Tibial artery (tissue), 4 donors: Measurements from ENCODE around the gene WFS1.

Experiments
- DNase-seq, 2 donors: peaks; one replicate each; pipeline ENCODE4 v3.0.0-alpha.2; 2019
- H3K27ac ChIP-seq, 2 donors: fragments of 200-600 bp; sonication (generic) in 1 of 2; 1 replicate in 1 of 2; 2 replicates in 1 of 2; pipeline ENCODE4 v1.5.1; 2018 to 2019; ENCODE audit warnings: mild to moderate bottlenecking in 1 of 2
- H3K27me3 ChIP-seq, 2 donors: fragments of 200-600 bp; sonication (generic) in 1 of 2; one replicate each; pipeline versions ENCODE4 v1.5.1 to v1.6.0; 2016 to 2019
- H3K36me3 ChIP-seq, 3 donors: fragments of 200-600 bp; sonication (generic) in 2 of 3; one replicate each; pipeline ENCODE4 v1.5.1; 2016 to 2019; ENCODE audit warnings: mild to moderate bottlenecking in 2 of 3
- H3K4me1 ChIP-seq, 4 donors: fragments of 200-600 bp; sonication (generic) in 2 of 4; 1 replicate in 3 of 4; 2 replicates in 1 of 4; pipeline ENCODE4 v1.5.1; 2016 to 2019
- H3K4me3 ChIP-seq, 2 donors: fragments of 200-600 bp; sonication (generic) in 1 of 2; 1 replicate in 1 of 2; 2 replicates in 1 of 2; pipeline ENCODE4 v1.5.1; 2018 to 2019; ENCODE audit warnings: mild to moderate bottlenecking in 2 of 2
- H3K9me3 ChIP-seq, 3 donors: fragments of 200-600 bp; sonication (generic) in 1 of 3; one replicate each; pipeline ENCODE4 v1.5.1; 2016 to 2019
- intact Hi-C: fragments of 100-400 bp; cut with DNase I; formaldehyde crosslinking; loops from one replicate; pipeline ENCODE4 v1.15.0; 2023; ENCODE audit warnings: low total_unique reads
- TF ChIP-seq, protein P1 (sequence below), 2 experiments: fragments of 200-600 bp in 1 of 2; fragments of 450-650 bp in 1 of 2; IDR thresholded peaks; one replicate each; pipeline ENCODE4 v1.5.1; 2017 to 2019; ENCODE audit warnings: antibody characterized with exemption in 2 of 2, mild to moderate bottlenecking in 1 of 2, moderate library complexity in 1 of 2

WFS1 gene

DNA sequence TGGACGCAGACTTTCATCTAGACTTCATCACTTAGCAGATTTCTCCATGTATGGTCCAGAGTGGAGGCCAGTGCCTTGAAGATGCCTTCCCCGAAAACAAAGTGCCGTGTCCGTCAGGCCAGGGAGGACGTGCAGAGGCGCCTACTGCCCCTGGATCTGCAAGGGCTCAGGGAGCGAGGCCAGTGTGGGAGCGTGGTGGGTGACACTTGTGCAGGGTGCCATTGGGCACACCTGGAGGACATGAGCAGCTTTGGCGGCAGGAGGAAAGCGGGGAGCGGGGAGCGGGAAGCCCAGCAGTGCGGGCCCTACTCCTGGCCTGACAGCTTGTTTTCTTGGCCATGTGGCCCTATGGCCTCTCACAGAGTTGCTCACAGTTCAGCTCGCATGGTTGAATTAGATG is 25.8 kb downstream of the WFS1 start:
- Histone ChIP-seq H3K27ac (no peak overlapping the region), H3K4me3 (no peak overlapping the region), H3K36me3 (peaks cover 74 to 96% (median 92%) of the 10 kb centered on the region in 3 donors), H3K4me1 (no peaks in the 10 kb centered on the region), H3K27me3 (no peaks in the 10 kb centered on the region), H3K9me3 (no peaks in the 10 kb centered on the region)
- DNase-seq = no peak
- TF ChIP-seq, protein P1, sequence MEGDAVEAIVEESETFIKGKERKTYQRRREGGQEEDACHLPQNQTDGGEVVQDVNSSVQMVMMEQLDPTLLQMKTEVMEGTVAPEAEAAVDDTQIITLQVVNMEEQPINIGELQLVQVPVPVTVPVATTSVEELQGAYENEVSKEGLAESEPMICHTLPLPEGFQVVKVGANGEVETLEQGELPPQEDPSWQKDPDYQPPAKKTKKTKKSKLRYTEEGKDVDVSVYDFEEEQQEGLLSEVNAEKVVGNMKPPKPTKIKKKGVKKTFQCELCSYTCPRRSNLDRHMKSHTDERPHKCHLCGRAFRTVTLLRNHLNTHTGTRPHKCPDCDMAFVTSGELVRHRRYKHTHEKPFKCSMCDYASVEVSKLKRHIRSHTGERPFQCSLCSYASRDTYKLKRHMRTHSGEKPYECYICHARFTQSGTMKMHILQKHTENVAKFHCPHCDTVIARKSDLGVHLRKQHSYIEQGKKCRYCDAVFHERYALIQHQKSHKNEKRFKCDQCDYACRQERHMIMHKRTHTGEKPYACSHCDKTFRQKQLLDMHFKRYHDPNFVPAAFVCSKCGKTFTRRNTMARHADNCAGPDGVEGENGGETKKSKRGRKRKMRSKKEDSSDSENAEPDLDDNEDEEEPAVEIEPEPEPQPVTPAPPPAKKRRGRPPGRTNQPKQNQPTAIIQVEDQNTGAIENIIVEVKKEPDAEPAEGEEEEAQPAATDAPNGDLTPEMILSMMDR (IDR thresholded peaks at IDR 0.05) = no peak
- intact Hi-C loops = no loop called here

GRCh38 chr4:6296026-6296425 is 26.4 kb downstream of the WFS1 start:
- DNase-seq = no peak
- Histone ChIP-seq H3K4me3 (no peak overlapping the region), H3K36me3 (peaks cover 74 to 96% (median 92%) of the 10 kb centered on the region in 3 donors), H3K27ac (no peak overlapping the region), H3K4me1 (no peaks in the 10 kb centered on the region), H3K27me3 (no peaks in the 10 kb centered on the region), H3K9me3 (no peaks in the 10 kb centered on the region)
- TF ChIP-seq, protein P1 (IDR thresholded peaks at IDR 0.05) = no peak
- intact Hi-C loops = no loop called here

DNA sequence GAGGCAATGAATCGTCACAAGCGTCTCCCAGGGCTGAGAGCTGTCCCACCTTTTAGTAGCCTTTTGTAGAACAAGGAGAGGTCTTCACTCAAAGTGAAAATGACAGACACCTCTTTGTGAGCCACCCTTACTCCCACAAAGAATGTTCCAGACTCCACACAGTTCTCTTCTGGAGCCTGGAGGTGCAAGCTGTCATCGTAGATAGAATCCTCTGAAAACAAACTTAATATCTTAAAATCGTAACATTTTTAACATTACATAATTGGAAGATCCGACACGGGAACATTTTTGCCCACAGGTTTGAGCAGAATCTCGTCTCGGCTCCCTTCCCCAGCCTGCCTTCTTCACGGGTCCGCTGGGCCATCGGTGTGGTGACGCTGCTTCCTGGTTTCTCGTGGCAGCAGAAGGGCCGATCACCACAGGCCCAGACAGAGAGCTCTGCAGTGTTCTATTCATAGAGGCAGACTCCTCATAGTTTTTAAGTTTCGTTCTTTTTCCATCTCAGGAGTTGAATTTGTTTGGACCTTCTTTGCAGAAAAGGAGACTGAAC is 27.7 kb downstream of the WFS1 start:
- intact Hi-C loops = no loop called here
- Histone ChIP-seq H3K4me3 (no peak overlapping the region), H3K4me1 (no peaks in the 10 kb centered on the region), H3K36me3 (peaks cover 74 to 96% (median 92%) of the 10 kb centered on the region in 3 donors), H3K9me3 (no peaks in the 10 kb centered on the region), H3K27me3 (no peaks in the 10 kb centered on the region), H3K27ac (no peak overlapping the region)
- DNase-seq = no peak
- TF ChIP-seq, protein P1 (IDR thresholded peaks at IDR 0.05) = no peak

GRCh38 chr4:6298035-6298434 is 28.4 kb downstream of the WFS1 start:
- no peaks in the 10 kb centered on the region for H3K27me3 ChIP-seq
- no peaks in the 10 kb centered on the region for H3K9me3 ChIP-seq
- peaks cover 74 to 96% (median 92%) of the 10 kb centered on the region in 3 donors for H3K36me3 ChIP-seq
- intact Hi-C loops = no loop called here
- H3K27ac ChIP-seq = no peak overlapping the region
- no peaks in the 10 kb centered on the region for H3K4me1 ChIP-seq
- DNase-seq = no peak
- TF ChIP-seq, protein P1 (IDR thresholded peaks at IDR 0.05) = no peak
- H3K4me3 ChIP-seq = no peak overlapping the region

DNA sequence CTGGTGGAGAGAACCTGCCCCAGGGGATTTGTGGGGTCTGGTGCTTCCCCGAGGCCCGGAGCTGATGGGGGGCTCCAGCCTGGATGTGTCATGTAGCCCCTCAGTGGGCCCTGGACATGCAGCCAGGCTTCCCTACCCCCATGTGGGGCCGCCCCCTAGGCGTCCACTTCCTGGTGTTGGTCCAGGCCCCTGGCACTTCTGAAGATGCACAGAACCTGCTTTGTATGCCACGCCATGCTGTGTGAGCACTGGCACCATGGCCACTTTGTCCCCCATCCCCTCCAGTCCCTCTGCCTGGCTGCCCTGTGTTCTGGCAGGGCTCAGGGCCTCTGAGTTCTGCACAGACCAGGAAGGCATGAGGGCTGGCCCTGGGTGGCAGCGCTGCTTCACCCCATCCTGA is 29.2 kb downstream of the WFS1 start:
- peaks cover 79 to 96% (median 92%) of the 10 kb centered on the region in 3 donors for H3K36me3 ChIP-seq

More for the DNA sequence above, 29.2 kb downstream of the WFS1 start:
- Histone ChIP-seq H3K4me3 (no peak overlapping the region), H3K27ac (no peak overlapping the region), H3K9me3 (no peaks in the 10 kb centered on the region), H3K4me1 (no peaks in the 10 kb centered on the region), H3K27me3 (no peaks in the 10 kb centered on the region)
- TF ChIP-seq, protein P1 (IDR thresholded peaks at IDR 0.05) = no peak
- intact Hi-C loops = no loop called here
- DNase-seq = no peak
